Stimulated activated naive B cell treated with anti-CD40 and anti-IgM and Interleukin-4, amounts not matched to agents 10 μg/mL and 1 μg/mL and 100 μg/mL, for 72 hours (primary cell): Measurements from ENCODE around the gene SEMA4A.
A peak's percentile ranks its signal among the peaks of the same experiment; 100 is the strongest.

Experiments used
- ATAC-seq, 2 donors: fragments of 150-1000 bp; cut with Tn5 transposase; replicated peaks; 2 replicates each; pipeline ENCODE4 v1.10.0; 2021; ENCODE audit warnings: moderate library complexity in 1 of 2
- DNase-seq: peaks from one replicate; pipeline ENCODE4 v3.0.0; 2021
- H3K27ac Mint-ChIP-seq: one replicate; pipeline ENCODE4 v1.8.0; 2022; ENCODE audit warnings: mild to moderate bottlenecking, mixed read lengths
- H3K27me3 Mint-ChIP-seq, 2 donors: one replicate each; pipeline ENCODE4 v1.8.0; 2022; ENCODE audit warnings: mixed read lengths in 2 of 2
- H3K36me3 Mint-ChIP-seq, 2 donors: one replicate each; pipeline ENCODE4 v1.8.0; 2022; ENCODE audit warnings: mixed read lengths in 2 of 2, mild to moderate bottlenecking in 1 of 2
- H3K4me1 Mint-ChIP-seq, 2 donors: one replicate each; pipeline ENCODE4 v1.8.0; 2022; ENCODE audit warnings: mixed read lengths in 2 of 2, mild to moderate bottlenecking in 1 of 2
- H3K4me3 Mint-ChIP-seq, 2 donors: one replicate each; pipeline ENCODE4 v1.8.0; 2022; ENCODE audit warnings: mild to moderate bottlenecking in 2 of 2, mixed read lengths in 2 of 2, moderate library complexity in 1 of 2
- H3K9me3 Mint-ChIP-seq, 2 donors: one replicate each; pipeline ENCODE4 v1.8.0; 2022; ENCODE audit warnings: mixed read lengths in 2 of 2, mild to moderate bottlenecking in 1 of 2

Gene SEMA4A

GRCh38 chr1:156153362-156153761 lies at the start of gene SEMA4A:
TSS of gene SEMA4A (plus strand) at chr1:156153585. CDS start at chr1:156154579, 994 bp downstream.
- H3K4me1 Mint-ChIP-seq: peaks cover 80 to 100% of the 10 kb centered on the region in 2 donors
- no peak for ATAC-seq

DNA sequence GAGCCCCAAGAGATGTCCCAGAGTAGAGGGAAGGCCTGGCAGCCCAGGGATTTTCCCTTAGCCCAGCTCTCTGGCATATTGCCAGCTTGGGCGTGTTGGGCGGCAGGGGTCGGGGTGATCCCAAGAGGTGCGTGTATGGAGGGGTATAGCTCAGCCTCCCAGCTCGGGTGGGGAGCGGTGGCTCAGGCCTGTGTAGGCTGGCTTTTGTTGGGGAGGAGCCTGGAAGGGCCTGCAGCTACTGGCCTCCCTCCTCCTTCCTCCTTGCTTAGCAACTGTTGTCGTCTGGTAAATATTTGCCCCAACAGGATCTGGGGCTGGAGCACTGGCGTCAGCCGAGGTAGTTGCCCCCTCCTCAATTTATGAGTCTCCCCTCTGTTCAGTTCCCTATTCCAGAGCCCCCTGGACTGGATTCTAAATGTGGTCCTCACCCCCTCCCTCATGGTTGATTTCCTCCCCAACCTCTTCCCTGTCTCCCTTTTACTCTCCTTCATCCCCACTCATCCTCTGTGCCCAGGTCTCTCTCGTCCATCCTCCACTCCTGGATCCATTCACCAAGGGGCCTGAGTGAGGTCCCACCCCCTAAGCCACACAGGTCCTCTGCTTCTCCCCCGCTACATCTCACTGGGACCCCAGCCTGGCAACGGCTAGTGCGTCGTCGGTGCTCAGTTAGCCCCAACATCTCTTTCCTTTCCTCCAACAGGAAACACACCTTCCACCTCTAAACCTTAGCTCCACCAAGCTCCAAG lies 49.1 kb upstream of the SEMA4A start:
- no peaks in the 10 kb centered on the region for H3K9me3 Mint-ChIP-seq
- DNase-seq (no peak), ATAC-seq (peak; percentile 19)
- peak overlapping the region; percentile 46 to 66 for H3K4me3 Mint-ChIP-seq
- H3K4me1 Mint-ChIP-seq: peaks cover 75 to 88% of the 10 kb centered on the region in 2 donors
- H3K27ac Mint-ChIP-seq: peak overlapping the region; percentile 98
- H3K27me3 Mint-ChIP-seq: peaks cover 0 to 6% of the 10 kb centered on the region in 2 donors
- peaks cover 0 to 1% of the 10 kb centered on the region in 2 donors for H3K36me3 Mint-ChIP-seq

More at GRCh38 chr1:156153362-156153761, at the start of gene SEMA4A:
- no peaks in the 10 kb centered on the region for H3K27me3 Mint-ChIP-seq
- DNase-seq: no peak
- H3K9me3 Mint-ChIP-seq: no peaks in the 10 kb centered on the region
- peaks cover 29 to 36% of the 10 kb centered on the region in 2 donors for H3K36me3 Mint-ChIP-seq
- peak within 1 kb of the TSS; percentile 97 for H3K27ac Mint-ChIP-seq
- H3K4me3 Mint-ChIP-seq: peak within 1 kb of the TSS; percentile 96 to 100

DNA sequence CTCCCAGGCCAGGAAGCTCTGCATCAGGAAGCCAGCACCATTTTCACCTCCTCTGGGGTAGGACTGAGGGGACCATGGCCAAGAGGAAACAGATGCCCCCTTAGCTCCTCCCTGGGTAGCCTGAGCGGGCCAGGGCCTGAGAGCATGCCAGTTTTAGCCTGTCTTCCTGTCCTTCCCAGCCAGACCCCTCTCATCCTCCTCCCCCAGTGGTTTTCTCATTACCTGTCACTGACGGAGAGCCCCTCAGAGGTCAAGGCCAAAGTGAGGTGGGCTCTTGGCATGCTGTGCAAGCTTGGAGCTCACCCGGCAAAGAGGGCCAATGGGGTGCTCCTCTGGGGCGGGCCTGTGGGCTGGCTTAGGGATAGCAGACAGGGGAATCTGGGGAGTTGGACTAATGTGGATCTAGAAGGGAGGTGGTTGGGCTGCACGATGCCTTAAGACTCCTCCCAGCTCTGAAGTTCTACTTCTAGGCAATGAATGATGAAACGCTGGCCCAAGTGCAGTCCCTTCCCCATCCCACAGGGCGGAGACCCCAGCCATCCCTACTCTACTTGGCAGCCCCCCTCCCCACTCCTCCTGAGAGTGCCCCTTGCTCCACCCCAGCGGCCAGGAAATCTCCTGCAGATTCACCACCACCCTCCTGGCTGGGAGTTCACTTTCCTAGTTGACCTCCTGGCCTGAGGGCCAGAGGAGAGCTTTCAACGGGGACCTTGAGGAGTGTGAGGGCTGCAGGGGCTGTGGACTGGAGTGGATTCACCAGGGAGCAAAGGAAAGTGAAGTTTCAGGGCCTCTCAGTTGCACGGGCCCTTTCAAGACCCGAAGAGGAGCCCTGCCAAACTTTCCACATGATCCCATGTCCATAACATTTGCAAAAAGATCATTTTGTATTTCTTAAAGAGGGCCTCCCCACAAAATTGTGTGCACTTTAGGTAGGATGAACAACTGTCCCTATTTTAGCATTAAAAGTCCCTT lies 48.2 kb upstream of the SEMA4A start:
- DNase-seq (no peak), ATAC-seq (no peak)
- H3K9me3 Mint-ChIP-seq: no peaks in the 10 kb centered on the region
- H3K4me1 Mint-ChIP-seq: peaks cover 73 to 91% of the 10 kb centered on the region in 2 donors
- peak overlapping the region; percentile 80 to 83 for H3K4me3 Mint-ChIP-seq
- H3K27me3 Mint-ChIP-seq: peaks cover 0 to 6% of the 10 kb centered on the region in 2 donors
- peak overlapping the region; percentile 98 for H3K27ac Mint-ChIP-seq
- H3K36me3 Mint-ChIP-seq: peaks cover 0 to 4% of the 10 kb centered on the region in 2 donors

GRCh38 chr1:156106624-156107488 lies 46.5 kb upstream of the SEMA4A start:
- ATAC-seq: peak; percentile 50 to 56
- H3K4me3 Mint-ChIP-seq: peak overlapping the region; percentile 80 to 89
- peaks cover 64 to 83% of the 10 kb centered on the region in 2 donors for H3K4me1 Mint-ChIP-seq

GRCh38 chr1:156108057-156108456 lies 45.3 kb upstream of the SEMA4A start:
- DNase-seq: no peak
- no peaks in the 10 kb centered on the region for H3K27me3 Mint-ChIP-seq
- ATAC-seq: no peak
- peak overlapping the region; percentile 62 to 80 for H3K4me3 Mint-ChIP-seq
- peak overlapping the region; percentile 98 for H3K27ac Mint-ChIP-seq
- peaks cover 2 to 9% of the 10 kb centered on the region in 2 donors for H3K36me3 Mint-ChIP-seq
- peaks cover 60 to 88% of the 10 kb centered on the region in 2 donors for H3K4me1 Mint-ChIP-seq
- no peaks in the 10 kb centered on the region for H3K9me3 Mint-ChIP-seq

More at GRCh38 chr1:156106624-156107488, 46.5 kb upstream of the SEMA4A start:
- no peak for DNase-seq
- Mint-ChIP-seq H3K27me3 (no peaks in the 10 kb centered on the region), H3K27ac (peak overlapping the region; percentile 98), H3K36me3 (peaks cover 0 to 9% of the 10 kb centered on the region in 2 donors), H3K9me3 (no peaks in the 10 kb centered on the region)

GRCh38 chr1:156108664-156109241 lies 44.6 kb upstream of the SEMA4A start:
- ATAC-seq: no peak
- peaks cover 57 to 88% of the 10 kb centered on the region in 2 donors for H3K4me1 Mint-ChIP-seq
- H3K4me3 Mint-ChIP-seq: peak overlapping the region; percentile 53 to 62
- no peaks in the 10 kb centered on the region for H3K27me3 Mint-ChIP-seq
- peaks cover 2 to 9% of the 10 kb centered on the region in 2 donors for H3K36me3 Mint-ChIP-seq
- peak overlapping the region; percentile 98 for H3K27ac Mint-ChIP-seq
- H3K9me3 Mint-ChIP-seq: no peaks in the 10 kb centered on the region
- no peak for DNase-seq

GRCh38 chr1:156110252-156110651 lies 43.1 kb upstream of the SEMA4A start:
- H3K4me3 Mint-ChIP-seq: no peak overlapping the region
- DNase-seq: no peak
- peaks cover 55 to 88% of the 10 kb centered on the region in 2 donors for H3K4me1 Mint-ChIP-seq
- H3K27ac Mint-ChIP-seq: peak overlapping the region; percentile 14
- peaks cover 2 to 9% of the 10 kb centered on the region in 2 donors for H3K36me3 Mint-ChIP-seq
- ATAC-seq: no peak
- H3K27me3 Mint-ChIP-seq: peaks cover 0 to 4% of the 10 kb centered on the region in 2 donors
- H3K9me3 Mint-ChIP-seq: no peaks in the 10 kb centered on the region

GRCh38 chr1:156111355-156111962 lies 41.9 kb upstream of the SEMA4A start:
- H3K4me1 Mint-ChIP-seq: peaks cover 56 to 88% of the 10 kb centered on the region in 2 donors
- DNase-seq: no peak
- H3K27me3 Mint-ChIP-seq: peaks cover 0 to 10% of the 10 kb centered on the region in 2 donors
- H3K9me3 Mint-ChIP-seq: no peaks in the 10 kb centered on the region
- peak overlapping the region; percentile 51 for H3K27ac Mint-ChIP-seq
- no peak overlapping the region for H3K4me3 Mint-ChIP-seq
- ATAC-seq: no peak
- H3K36me3 Mint-ChIP-seq: peaks cover 2 to 13% of the 10 kb centered on the region in 2 donors

- peaks cover 2 to 15% of the 10 kb centered on the region in 2 donors for H3K36me3 Mint-ChIP-seq
- peaks cover 0 to 12% of the 10 kb centered on the region in 2 donors for H3K27me3 Mint-ChIP-seq
- H3K4me3 Mint-ChIP-seq: no peak overlapping the region
- peaks cover 50 to 81% of the 10 kb centered on the region in 2 donors for H3K4me1 Mint-ChIP-seq
- no peak for DNase-seq
- no peaks in the 10 kb centered on the region for H3K9me3 Mint-ChIP-seq
- no peak overlapping the region for H3K27ac Mint-ChIP-seq
- no peak for ATAC-seq
Measured at GRCh38 chr1:156112276-156113137, 40.9 kb upstream of the SEMA4A start.

DNA sequence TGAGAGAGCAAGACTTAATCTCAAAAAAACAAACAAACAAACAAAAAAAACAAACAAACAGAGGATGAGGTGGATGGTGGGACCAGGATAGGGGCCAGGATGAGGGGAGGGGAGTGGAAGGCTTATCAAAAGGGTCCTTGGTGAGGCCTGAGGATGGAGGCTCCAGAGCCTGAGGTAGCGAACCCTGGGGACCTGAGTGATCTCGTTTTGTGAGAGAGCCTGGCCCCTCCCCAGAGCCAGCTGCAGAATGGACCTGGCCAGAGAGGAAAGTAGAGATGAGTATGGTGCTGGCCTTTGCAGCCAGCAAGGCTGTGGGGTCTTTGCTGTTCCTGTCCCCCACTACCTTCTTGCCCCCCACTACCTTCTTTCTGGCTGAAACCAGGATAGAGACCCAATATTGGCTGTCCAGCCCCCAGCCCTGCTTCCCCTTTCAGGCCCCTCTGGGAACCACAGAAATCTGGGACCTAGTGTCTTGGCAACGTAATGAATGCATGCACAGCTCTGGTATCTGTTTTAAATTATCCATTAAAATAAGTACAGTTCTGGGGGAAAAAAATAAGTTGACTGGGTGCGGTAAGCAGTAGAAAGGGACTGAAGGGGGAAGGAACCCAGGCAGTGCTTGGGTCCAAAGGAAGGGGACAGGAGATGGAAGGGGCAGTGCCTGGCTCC lies 40.0 kb upstream of the SEMA4A start:
- peaks cover 47 to 77% of the 10 kb centered on the region in 2 donors for H3K4me1 Mint-ChIP-seq
- H3K27ac Mint-ChIP-seq: peak overlapping the region; percentile 91
- peaks cover 0 to 12% of the 10 kb centered on the region in 2 donors for H3K27me3 Mint-ChIP-seq
- DNase-seq (no peak), ATAC-seq (no peak)
- H3K9me3 Mint-ChIP-seq: no peaks in the 10 kb centered on the region
- peaks cover 5 to 18% of the 10 kb centered on the region in 2 donors for H3K36me3 Mint-ChIP-seq
- H3K4me3 Mint-ChIP-seq: peak overlapping the region in 1 of 2 donors; percentile 92

DNA sequence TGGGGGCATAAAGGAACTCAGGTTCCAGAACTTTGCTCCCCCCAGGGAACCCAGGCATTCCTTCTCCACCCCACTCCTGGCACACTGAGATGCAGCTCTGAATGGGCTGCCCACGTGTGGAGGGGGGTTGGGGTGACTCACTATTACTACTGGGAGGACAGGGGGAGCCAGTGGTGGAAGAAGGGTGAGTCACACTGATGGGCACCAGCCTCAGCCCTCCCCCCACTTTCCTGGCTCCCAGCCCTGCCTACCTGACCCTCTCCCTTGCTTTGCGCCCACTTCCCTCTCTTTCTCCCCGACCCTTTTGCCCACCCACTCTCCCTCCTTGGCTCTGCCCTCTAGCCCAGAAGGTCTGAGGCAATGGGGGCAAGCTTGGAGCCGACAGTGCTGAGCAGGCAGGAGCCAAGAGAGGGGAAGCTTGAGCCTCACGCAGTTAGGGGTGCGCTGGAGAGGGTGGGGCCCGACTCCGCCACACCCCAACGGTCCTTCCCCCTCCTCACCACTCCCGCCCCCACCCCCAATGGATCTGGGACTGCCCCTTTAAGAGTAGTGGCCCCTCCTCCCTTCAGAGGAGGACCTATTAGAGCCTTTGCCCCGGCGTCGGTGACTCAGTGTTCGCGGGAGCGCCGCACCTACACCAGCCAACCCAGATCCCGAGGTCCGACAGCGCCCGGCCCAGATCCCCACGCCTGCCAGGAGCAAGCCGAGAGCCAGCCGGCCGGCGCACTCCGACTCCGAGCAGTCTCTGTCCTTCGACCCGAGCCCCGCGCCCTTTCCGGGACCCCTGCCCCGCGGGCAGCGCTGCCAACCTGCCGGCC lies 39.1 kb upstream of the SEMA4A start, which contains the start of gene LMNA:
LMNA (plus strand) TSS at position 611 of the 818 bp plus-strand sequence. CDS start 208 bp downstream, outside the sequence.
- H3K36me3 Mint-ChIP-seq: peaks cover 7 to 21% of the 10 kb centered on the region in 2 donors
- peaks cover 0 to 12% of the 10 kb centered on the region in 2 donors for H3K27me3 Mint-ChIP-seq
- H3K9me3 Mint-ChIP-seq: no peaks in the 10 kb centered on the region
- ATAC-seq (peak; percentile 88 to 90), DNase-seq (peak; percentile 52)
- H3K4me1 Mint-ChIP-seq: peaks cover 41 to 74% of the 10 kb centered on the region in 2 donors
- peak within 1 kb of the TSS; percentile 91 for H3K27ac Mint-ChIP-seq
- H3K4me3 Mint-ChIP-seq: peak within 1 kb of the TSS; percentile 88 to 92
